DND-41 (cell line): ENCODE data around the gene CIRBP.

Experiments
- ATAC-seq: fragments of 200-7000 bp; cut with Tn5 transposase; 3 replicates; pipeline ENCODE4 v1.9.1; 2021; ENCODE audit warnings: low read depth; ENCODE audit not compliant: insufficient read depth
- DNase-seq: peaks from one replicate; pipeline ENCODE4 v3.0.0-alpha.2; 2020
- H2AFZ ChIP-seq: 2 replicates; pipeline ENCODE4 v1.6.0; 2012; ENCODE audit warnings: low read depth, low read length
- H3K27ac ChIP-seq: 2 replicates; pipeline ENCODE4 v1.5.1; 2012; ENCODE audit warnings: low read length, inconsistent platforms
- H3K27me3 ChIP-seq: fragments of 200-600 bp; sonication (generic); 2 replicates; pipeline ENCODE4 v1.6.0; 2012; ENCODE audit warnings: low read length, mild to moderate bottlenecking, inconsistent platforms; ENCODE audit not compliant: insufficient read depth, poor library complexity
- H3K36me3 ChIP-seq: 2 replicates; pipeline ENCODE4 v1.5.1; 2012; ENCODE audit warnings: low read length, inconsistent platforms; ENCODE audit not compliant: insufficient read depth
- H3K4me1 ChIP-seq: 2 replicates; pipeline ENCODE4 v1.5.1; 2012; ENCODE audit warnings: mild to moderate bottlenecking, low read length; ENCODE audit not compliant: insufficient read depth
- H3K4me2 ChIP-seq: 2 replicates; pipeline ENCODE4 v1.6.0; 2012; ENCODE audit warnings: mild to moderate bottlenecking, moderate library complexity, low read length, inconsistent platforms; ENCODE audit not compliant: insufficient read depth
- H3K4me3 ChIP-seq, 2 experiments: fragments of 200-600 bp in 1 of 2; shearing (Covaris generic) in 1 of 2; 2 replicates each; pipeline ENCODE4 v1.5.1; 2012 to 2016; ENCODE audit warnings: inconsistent platforms in 2 of 2, low read length in 2 of 2, mild to moderate bottlenecking in 2 of 2, low read depth in 1 of 2, moderate library complexity in 1 of 2
- H3K79me2 ChIP-seq: 2 replicates; pipeline ENCODE4 v1.6.0; 2012; ENCODE audit warnings: low read length, inconsistent platforms; ENCODE audit not compliant: insufficient read depth
- H3K9ac ChIP-seq: 2 replicates; pipeline ENCODE4 v1.6.0; 2012; ENCODE audit warnings: low read depth, mild to moderate bottlenecking, inconsistent platforms, low read length, moderate library complexity
- H3K9me3 ChIP-seq: 2 replicates; pipeline ENCODE4 v1.5.1; 2012; ENCODE audit warnings: low read length, moderate library complexity, mild to moderate bottlenecking, inconsistent platforms; ENCODE audit not compliant: insufficient read depth, severe bottlenecking
- H4K20me1 ChIP-seq: 2 replicates; pipeline ENCODE4 v1.6.0; 2012; ENCODE audit warnings: low read length; ENCODE audit not compliant: insufficient read depth
- CTCF ChIP-seq: IDR thresholded peaks from 2 replicates; pipeline ENCODE4 v1.5.1; 2012; ENCODE audit warnings: borderline replicate concordance, low read length, moderate library complexity, mild to moderate bottlenecking; ENCODE audit not compliant: poor library complexity, severe bottlenecking; ENCODE audit errors: extremely low read depth
- EZH2 ChIP-seq: IDR thresholded peaks from 3 replicates; pipeline ENCODE4 v1.6.1; 2012; ENCODE audit warnings: borderline replicate concordance, low read depth, mild to moderate bottlenecking, moderate library complexity, low read length, inconsistent platforms; ENCODE audit not compliant: severe bottlenecking

CIRBP gene

GRCh38 chr19:1311543-1312091, 42.5 kb downstream of the CIRBP start:
- Histone ChIP-seq H3K27ac (no peak overlapping the region), H3K9ac (no peak overlapping the region), H3K9me3 (no peaks in the 10 kb centered on the region), H3K4me2 (no peak overlapping the region), H2AFZ (no peak overlapping the region), H3K4me1 (no peaks in the 10 kb centered on the region), H3K79me2 (no peaks in the 10 kb centered on the region), H4K20me1 (peaks cover 1% of the 10 kb centered on the region; the same call in 1 of the 2 replicates), H3K4me3 (no peak overlapping the region), H3K27me3 (peaks cover 3% of the 10 kb centered on the region), H3K36me3 (no peaks in the 10 kb centered on the region)
- ATAC-seq (no peak), DNase-seq (no peak)
- no peak for TF ChIP-seq EZH2
- no peak for TF ChIP-seq CTCF

GRCh38 chr19:1312767-1313694, 43.9 kb downstream of the CIRBP start:
- no peak overlapping the region for H3K4me2 ChIP-seq
- H3K79me2 ChIP-seq, result no peaks in the 10 kb centered on the region
- H3K9me3 ChIP-seq, result no peaks in the 10 kb centered on the region
- H3K9ac ChIP-seq, result no peak overlapping the region
- H2AFZ ChIP-seq, result no peak overlapping the region
- H3K36me3 ChIP-seq, result no peaks in the 10 kb centered on the region
- peaks cover 4% of the 10 kb centered on the region; the same call in 1 of the 2 replicates for H4K20me1 ChIP-seq
- ATAC-seq (no peak), DNase-seq (no peak)
- no peak overlapping the region for H3K27ac ChIP-seq
- TF ChIP-seq CTCF, result no peak
- TF ChIP-seq EZH2, result no peak
- H3K27me3 ChIP-seq, result peaks cover 6% of the 10 kb centered on the region
- no peak overlapping the region for H3K4me3 ChIP-seq
- no peaks in the 10 kb centered on the region for H3K4me1 ChIP-seq

- no peaks in the 10 kb centered on the region for H3K36me3 ChIP-seq
- TF ChIP-seq CTCF (no peak), EZH2 (no peak)
- H3K4me3 ChIP-seq, result no peak overlapping the region
- H3K27me3 ChIP-seq, result peaks cover 13% of the 10 kb centered on the region
- H3K4me1 ChIP-seq, result no peaks in the 10 kb centered on the region
- no peak overlapping the region for H3K4me2 ChIP-seq
- H3K27ac ChIP-seq, result no peak overlapping the region
- H3K9me3 ChIP-seq, result no peaks in the 10 kb centered on the region
- ATAC-seq (no peak), DNase-seq (no peak)
- H4K20me1 ChIP-seq, result peaks cover 4% of the 10 kb centered on the region; the same call in 1 of the 2 replicates
- no peaks in the 10 kb centered on the region for H3K79me2 ChIP-seq
- no peak overlapping the region for H2AFZ ChIP-seq
- H3K9ac ChIP-seq, result no peak overlapping the region
Observed at GRCh38 chr19:1313695-1314613, 44.8 kb downstream of the CIRBP start.
